ENCODE results near the gene CD27. TPM values are rescaled to one million over a fixed set of nuclear protein-coding genes. Genes with fewer than 3 reads are reported as not detected.

The CD27 gene
- total and polyA plus RNA-seq, 10 donors: 49.2 to 193 (median 72.3) TPM

GRCh38 chr12:6434205-6435140 lies 10.3 kb upstream of the CD27 start:
- DNase-seq: no peak
- Histone ChIP-seq H3K9me3 (no peaks in the 10 kb centered on the region), H3K27ac (peak overlapping the region in 4 of 8 donors; percentile 27 to 51 (median 42)), H3K4me3 (no peak overlapping the region), H3K36me3 (no peaks in the 10 kb centered on the region), H3K27me3 (replicated peaks in 1 of 7) (no peaks in the 10 kb centered on the region), H3K4me1 (peaks cover 23 to 52% (median 39%) of the 10 kb centered on the region in 6 donors)
- intact Hi-C loops (cut with DNase I; ENCODE audit: low total_unique reads): no loop called here
- TF ChIP-seq, protein P1, sequence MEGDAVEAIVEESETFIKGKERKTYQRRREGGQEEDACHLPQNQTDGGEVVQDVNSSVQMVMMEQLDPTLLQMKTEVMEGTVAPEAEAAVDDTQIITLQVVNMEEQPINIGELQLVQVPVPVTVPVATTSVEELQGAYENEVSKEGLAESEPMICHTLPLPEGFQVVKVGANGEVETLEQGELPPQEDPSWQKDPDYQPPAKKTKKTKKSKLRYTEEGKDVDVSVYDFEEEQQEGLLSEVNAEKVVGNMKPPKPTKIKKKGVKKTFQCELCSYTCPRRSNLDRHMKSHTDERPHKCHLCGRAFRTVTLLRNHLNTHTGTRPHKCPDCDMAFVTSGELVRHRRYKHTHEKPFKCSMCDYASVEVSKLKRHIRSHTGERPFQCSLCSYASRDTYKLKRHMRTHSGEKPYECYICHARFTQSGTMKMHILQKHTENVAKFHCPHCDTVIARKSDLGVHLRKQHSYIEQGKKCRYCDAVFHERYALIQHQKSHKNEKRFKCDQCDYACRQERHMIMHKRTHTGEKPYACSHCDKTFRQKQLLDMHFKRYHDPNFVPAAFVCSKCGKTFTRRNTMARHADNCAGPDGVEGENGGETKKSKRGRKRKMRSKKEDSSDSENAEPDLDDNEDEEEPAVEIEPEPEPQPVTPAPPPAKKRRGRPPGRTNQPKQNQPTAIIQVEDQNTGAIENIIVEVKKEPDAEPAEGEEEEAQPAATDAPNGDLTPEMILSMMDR (IDR thresholded peaks at IDR 0.05 in 8 of 11, conservative IDR thresholded peaks at IDR 0.05 in 3 of 11): no peak
- TF ChIP-seq POLR2AphosphoS5 (IDR thresholded peaks at IDR 0.05) (no peak), POLR2A (IDR thresholded peaks at IDR 0.05) (no peak)
- 75 to 86% (median 79%) methylated on average over 17 of the region's 17 CpGs for WGBS, 5 donors

GRCh38 chr12:6435961-6436715 lies 8.6 kb upstream of the CD27 start:
- Histone ChIP-seq H3K4me1 (peaks cover 10 to 35% (median 24%) of the 10 kb centered on the region in 6 donors), H3K27me3 (replicated peaks in 1 of 7) (no peaks in the 10 kb centered on the region), H3K36me3 (no peaks in the 10 kb centered on the region), H3K9me3 (no peaks in the 10 kb centered on the region), H3K4me3 (no peak overlapping the region), H3K27ac (no peak overlapping the region)
- TF ChIP-seq POLR2AphosphoS5 (IDR thresholded peaks at IDR 0.05) (no peak), POLR2A (IDR thresholded peaks at IDR 0.05) (no peak)
- TF ChIP-seq, protein P1 (IDR thresholded peaks at IDR 0.05 in 8 of 11, conservative IDR thresholded peaks at IDR 0.05 in 3 of 11): no peak
- intact Hi-C loops (cut with DNase I; ENCODE audit: low total_unique reads): no loop called here
- 78 to 90% (median 84%) methylated on average over 13 of the region's 13 CpGs for WGBS, 5 donors
- DNase-seq: no peak

DNA sequence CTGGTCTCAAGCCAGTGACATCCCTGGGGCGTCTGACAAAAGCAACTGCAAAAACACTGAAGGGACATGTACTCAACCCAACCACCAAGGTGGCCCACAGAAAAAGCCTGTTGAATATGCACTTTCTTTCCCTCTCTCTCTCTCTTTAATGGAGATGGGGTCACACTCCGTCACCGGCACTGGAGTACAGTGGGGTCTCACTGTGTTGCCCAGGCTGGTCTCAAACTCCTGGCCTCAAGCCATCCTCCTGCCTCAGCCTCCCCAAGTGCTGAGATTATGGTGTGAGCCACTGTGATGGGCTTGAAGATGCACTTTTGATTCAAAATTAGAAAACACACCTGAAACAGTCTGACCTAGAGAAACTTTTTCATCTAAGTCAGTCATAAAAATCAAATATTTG lies 7.2 kb upstream of the CD27 start:
- no peaks in the 10 kb centered on the region for H3K36me3 ChIP-seq
- TF ChIP-seq, protein P1 (IDR thresholded peaks at IDR 0.05 in 8 of 11, conservative IDR thresholded peaks at IDR 0.05 in 3 of 11): no peak
- TF ChIP-seq POLR2A (IDR thresholded peaks at IDR 0.05) (no peak), POLR2AphosphoS5 (IDR thresholded peaks at IDR 0.05) (no peak)
- H3K4me3 ChIP-seq: no peak overlapping the region
- no peaks in the 10 kb centered on the region for H3K27me3 ChIP-seq (replicated peaks in 1 of 7)
- H3K9me3 ChIP-seq: no peaks in the 10 kb centered on the region
- no peak for DNase-seq
- H3K4me1 ChIP-seq: peaks cover 5 to 23% (median 14%) of the 10 kb centered on the region in 6 donors
- 90 to 95% (median 92%) methylated on average over 3 of the region's 3 CpGs for WGBS, 5 donors
- H3K27ac ChIP-seq: no peak overlapping the region
- intact Hi-C loops (cut with DNase I; ENCODE audit: low total_unique reads): no loop called here

GRCh38 chr12:6438345-6438744 lies 6.4 kb upstream of the CD27 start:
- TF ChIP-seq, protein P1 (IDR thresholded peaks at IDR 0.05 in 8 of 11, conservative IDR thresholded peaks at IDR 0.05 in 3 of 11): no peak
- TF ChIP-seq POLR2A (IDR thresholded peaks at IDR 0.05) (no peak), POLR2AphosphoS5 (IDR thresholded peaks at IDR 0.05) (no peak)
- intact Hi-C loops (cut with DNase I; ENCODE audit: low total_unique reads): no loop called here
- WGBS, 5 donors: 91 to 96% (median 93%) methylated on average over 12 of the region's 12 CpGs
- DNase-seq: no peak
- H3K4me3 ChIP-seq: no peak overlapping the region
- H3K27me3 ChIP-seq (replicated peaks in 1 of 7): no peaks in the 10 kb centered on the region
- H3K9me3 ChIP-seq: no peaks in the 10 kb centered on the region
- H3K36me3 ChIP-seq: no peaks in the 10 kb centered on the region
- H3K4me1 ChIP-seq: peaks cover 3 to 23% (median 14%) of the 10 kb centered on the region in 6 donors
- no peak overlapping the region for H3K27ac ChIP-seq

Data from spleen (tissue), 11 donors.